ENCODE data around the gene GRAMD1A.
"Not testable (repeated sequence)": the region's sequence is repeated elsewhere in the genome, so short reads cannot be mapped to it uniquely, and the experiment has no call there.

DNA sequence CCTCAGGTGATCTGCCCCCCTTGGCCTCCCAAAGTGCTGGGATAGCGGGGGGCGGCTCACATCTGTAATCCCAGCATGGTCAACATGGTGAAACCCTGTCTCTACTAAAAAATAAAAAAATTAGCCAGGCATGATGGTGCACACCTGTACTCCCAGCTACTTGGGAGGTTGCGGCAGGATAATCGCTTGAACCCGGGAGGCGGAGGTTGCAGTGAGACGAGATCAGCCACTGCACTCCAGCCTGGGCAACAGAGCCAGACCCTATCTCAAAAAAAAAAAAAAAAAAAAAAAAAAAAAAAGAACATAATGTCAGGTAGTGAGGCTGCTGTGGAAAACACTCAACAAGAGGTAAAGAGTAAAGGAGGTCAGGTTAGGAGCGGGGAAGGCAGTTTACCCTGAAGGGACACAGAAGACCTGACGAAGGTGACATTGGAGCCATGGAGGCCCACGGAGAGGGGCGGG is 29.2 kb downstream of the GRAMD1A start:
- TF ChIP-seq, protein P1, sequence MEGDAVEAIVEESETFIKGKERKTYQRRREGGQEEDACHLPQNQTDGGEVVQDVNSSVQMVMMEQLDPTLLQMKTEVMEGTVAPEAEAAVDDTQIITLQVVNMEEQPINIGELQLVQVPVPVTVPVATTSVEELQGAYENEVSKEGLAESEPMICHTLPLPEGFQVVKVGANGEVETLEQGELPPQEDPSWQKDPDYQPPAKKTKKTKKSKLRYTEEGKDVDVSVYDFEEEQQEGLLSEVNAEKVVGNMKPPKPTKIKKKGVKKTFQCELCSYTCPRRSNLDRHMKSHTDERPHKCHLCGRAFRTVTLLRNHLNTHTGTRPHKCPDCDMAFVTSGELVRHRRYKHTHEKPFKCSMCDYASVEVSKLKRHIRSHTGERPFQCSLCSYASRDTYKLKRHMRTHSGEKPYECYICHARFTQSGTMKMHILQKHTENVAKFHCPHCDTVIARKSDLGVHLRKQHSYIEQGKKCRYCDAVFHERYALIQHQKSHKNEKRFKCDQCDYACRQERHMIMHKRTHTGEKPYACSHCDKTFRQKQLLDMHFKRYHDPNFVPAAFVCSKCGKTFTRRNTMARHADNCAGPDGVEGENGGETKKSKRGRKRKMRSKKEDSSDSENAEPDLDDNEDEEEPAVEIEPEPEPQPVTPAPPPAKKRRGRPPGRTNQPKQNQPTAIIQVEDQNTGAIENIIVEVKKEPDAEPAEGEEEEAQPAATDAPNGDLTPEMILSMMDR (IDR thresholded peaks at IDR 0.05), result not testable (repeated sequence)
- not testable (repeated sequence) for TF ChIP-seq POLR2A (IDR thresholded peaks at IDR 0.05)

Data from vagina (tissue), 2 donors.